Measurements from ENCODE around the gene CDC7.

DNA sequence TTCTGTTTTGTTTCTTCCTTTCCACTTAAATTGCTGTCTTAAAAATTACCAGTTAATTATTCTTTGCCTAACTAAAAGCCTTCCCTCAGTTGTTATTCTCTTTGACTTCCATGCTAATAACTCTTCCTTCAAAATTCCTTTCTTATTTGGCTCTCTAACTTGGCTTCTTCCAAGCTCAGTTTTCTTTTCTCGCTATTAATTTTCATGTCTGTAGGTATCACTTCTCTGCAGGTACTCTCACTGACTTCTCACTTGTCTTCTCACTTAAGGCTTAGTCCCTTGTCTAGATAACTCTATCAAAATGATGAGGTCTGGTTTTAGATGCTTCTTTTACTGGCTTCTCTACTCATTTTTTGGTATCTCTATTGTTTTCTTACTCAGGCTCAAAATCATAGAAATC lies 10.1 kb downstream of the CDC7 start:
- TF ChIP-seq, protein P1, sequence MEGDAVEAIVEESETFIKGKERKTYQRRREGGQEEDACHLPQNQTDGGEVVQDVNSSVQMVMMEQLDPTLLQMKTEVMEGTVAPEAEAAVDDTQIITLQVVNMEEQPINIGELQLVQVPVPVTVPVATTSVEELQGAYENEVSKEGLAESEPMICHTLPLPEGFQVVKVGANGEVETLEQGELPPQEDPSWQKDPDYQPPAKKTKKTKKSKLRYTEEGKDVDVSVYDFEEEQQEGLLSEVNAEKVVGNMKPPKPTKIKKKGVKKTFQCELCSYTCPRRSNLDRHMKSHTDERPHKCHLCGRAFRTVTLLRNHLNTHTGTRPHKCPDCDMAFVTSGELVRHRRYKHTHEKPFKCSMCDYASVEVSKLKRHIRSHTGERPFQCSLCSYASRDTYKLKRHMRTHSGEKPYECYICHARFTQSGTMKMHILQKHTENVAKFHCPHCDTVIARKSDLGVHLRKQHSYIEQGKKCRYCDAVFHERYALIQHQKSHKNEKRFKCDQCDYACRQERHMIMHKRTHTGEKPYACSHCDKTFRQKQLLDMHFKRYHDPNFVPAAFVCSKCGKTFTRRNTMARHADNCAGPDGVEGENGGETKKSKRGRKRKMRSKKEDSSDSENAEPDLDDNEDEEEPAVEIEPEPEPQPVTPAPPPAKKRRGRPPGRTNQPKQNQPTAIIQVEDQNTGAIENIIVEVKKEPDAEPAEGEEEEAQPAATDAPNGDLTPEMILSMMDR (IDR thresholded peaks at IDR 0.05; ENCODE audit: insufficient read depth, low read length, poor library complexity, severe bottlenecking), result no peak
- no peak for TF ChIP-seq EZH2phosphoT487 (conservative IDR thresholded peaks at IDR 0.05; ENCODE audit: low read length)

Data from SU-DHL-6 (cell line).